Chondrocyte (in vitro differentiated cells): ENCODE results near the gene GABRG3. TPM values are rescaled to one million over a fixed set of nuclear protein-coding genes. Genes with fewer than 3 reads are reported as not detected.
A peak's percentile ranks its signal among the peaks of the same experiment; 100 is the strongest.

Source experiments
- DNase-seq: peaks from one replicate; pipeline ENCODE4 v3.0.0; 2021; ENCODE audit warnings: mixed read lengths, low spot score
- H3K27ac Mint-ChIP-seq: one replicate; pipeline ENCODE4 v1.8.0; 2021; ENCODE audit warnings: mild to moderate bottlenecking, moderate library complexity, mixed read lengths; ENCODE audit not compliant: unreplicated experiment
- H3K27me3 Mint-ChIP-seq: 2 replicates; pipeline ENCODE4 v1.8.0; 2021; ENCODE audit warnings: low read depth, mixed read lengths
- H3K36me3 Mint-ChIP-seq: 2 replicates; pipeline ENCODE4 v1.8.0; 2021; ENCODE audit warnings: low read depth, mixed read lengths
- H3K4me1 Mint-ChIP-seq: 2 replicates; pipeline ENCODE4 v1.8.0; 2021; ENCODE audit warnings: low read depth, mild to moderate bottlenecking, mixed read lengths
- H3K4me3 Mint-ChIP-seq: one replicate; pipeline ENCODE4 v1.8.0; 2021; ENCODE audit warnings: mild to moderate bottlenecking, moderate library complexity, mixed read lengths; ENCODE audit not compliant: unreplicated experiment
- H3K9me3 Mint-ChIP-seq: 2 replicates; pipeline ENCODE4 v1.8.0; 2021; ENCODE audit warnings: low read depth, mixed read lengths
- CTCF ChIP-seq: fragments of 200-600 bp; sonication (generic); IDR thresholded peaks from 2 replicates; pipeline ENCODE4 v1.5.0; 2021; ENCODE audit warnings: antibody characterized with exemption, mild to moderate bottlenecking, moderate library complexity
- total RNA-seq: library from RNA; stranded (reverse); gene quantifications from 3 replicates; pipeline ENCODE4 v1.2.1, GENCODE V29; 2021

GABRG3 gene
- total RNA-seq, 1 donor from 2014 or later: not detected

- H3K9me3 Mint-ChIP-seq: peaks cover 7% of the 10 kb centered on the region
- no peak overlapping the region for H3K4me3 Mint-ChIP-seq
- no peak for TF ChIP-seq CTCF
- no peak overlapping the region for H3K27ac Mint-ChIP-seq
- H3K4me1 Mint-ChIP-seq: no peaks in the 10 kb centered on the region
- H3K27me3 Mint-ChIP-seq: no peaks in the 10 kb centered on the region
- H3K36me3 Mint-ChIP-seq: no peaks in the 10 kb centered on the region
- DNase-seq: no peak
Observed at GRCh38 chr15:26934848-26935247, 36.1 kb upstream of the GABRG3 start.

GRCh38 chr15:26935322-26935721 is 35.7 kb upstream of the GABRG3 start:
- H3K36me3 Mint-ChIP-seq: no peaks in the 10 kb centered on the region
- no peak overlapping the region for H3K27ac Mint-ChIP-seq
- H3K9me3 Mint-ChIP-seq: peaks cover 7% of the 10 kb centered on the region
- no peaks in the 10 kb centered on the region for H3K27me3 Mint-ChIP-seq
- H3K4me1 Mint-ChIP-seq: no peaks in the 10 kb centered on the region
- no peak for TF ChIP-seq CTCF
- H3K4me3 Mint-ChIP-seq: no peak overlapping the region
- DNase-seq: no peak

- Mint-ChIP-seq H3K27me3 (no peaks in the 10 kb centered on the region), H3K27ac (no peak overlapping the region), H3K4me3 (no peak overlapping the region), H3K4me1 (no peaks in the 10 kb centered on the region), H3K9me3 (peaks cover 7% of the 10 kb centered on the region), H3K36me3 (no peaks in the 10 kb centered on the region)
- no peak for TF ChIP-seq CTCF
- DNase-seq: peak; percentile 74
Observed at GRCh38 chr15:26936502-26936901, 34.5 kb upstream of the GABRG3 start.

- no peaks in the 10 kb centered on the region for H3K36me3 Mint-ChIP-seq
Observed at GRCh38 chr15:26937134-26937533, 33.8 kb upstream of the GABRG3 start.

GRCh38 chr15:26939398-26939797 is 31.6 kb upstream of the GABRG3 start:
- Mint-ChIP-seq H3K27me3 (no peaks in the 10 kb centered on the region), H3K36me3 (no peaks in the 10 kb centered on the region), H3K9me3 (no peaks in the 10 kb centered on the region), H3K4me1 (no peaks in the 10 kb centered on the region), H3K4me3 (no peak overlapping the region), H3K27ac (no peak overlapping the region)
- no peak for TF ChIP-seq CTCF
- DNase-seq: no peak

More at GRCh38 chr15:26937134-26937533, 33.8 kb upstream of the GABRG3 start:
- no peaks in the 10 kb centered on the region for H3K27me3 Mint-ChIP-seq
- H3K27ac Mint-ChIP-seq: no peak overlapping the region
- H3K9me3 Mint-ChIP-seq: peaks cover 1% of the 10 kb centered on the region
- peak; percentile 87 for DNase-seq
- no peak overlapping the region for H3K4me3 Mint-ChIP-seq
- no peak for TF ChIP-seq CTCF
- H3K4me1 Mint-ChIP-seq: no peaks in the 10 kb centered on the region
